Muscle of arm (tissue), 12 donors: Measurements from ENCODE around the gene DOK4. TPM values are rescaled to one million over a fixed set of nuclear protein-coding genes. Genes with fewer than 3 reads are reported as not detected.

Experiments
- polyA plus RNA-seq, 12 donors: library from polyadenylated mRNA; unstranded; fragments of 120-200 nt; gene quantifications; one replicate each; pipeline ENCODE4 v1.2.1, GENCODE V29; 2013; ENCODE audit not compliant: insufficient read length in 12 of 12

Gene DOK4
- polyA plus RNA-seq, 12 donors, result 6.6 to 33.0 (median 9.5) TPM; not detected in 1

Other genes with a start within 250 kb of the DOK4 start
- gene ARL2BP, start 241.2 kb downstream of the DOK4 start, polyA plus RNA-seq, result 10 to 100 TPM in 11 of 12 donors, not detected in 1; 39.5 to 57.2 (median 51.9) TPM
- gene PLLP, start 201.8 kb downstream of the DOK4 start, polyA plus RNA-seq, result 10 to 100 TPM in 1 of 12 donors, 1 to 10 TPM in 8, under 1 TPM in 2, not detected in 1; 0.84 to 31.7 (median 1.2) TPM
- gene CCL22, start 127.7 kb downstream of the DOK4 start, polyA plus RNA-seq, result under 1 TPM in 9 of 12 donors, not detected in 3; 0.05 to 0.88 (median 0.11) TPM
- gene CX3CL1, start 114.0 kb downstream of the DOK4 start, polyA plus RNA-seq, result 10 to 100 TPM in 1 of 12 donors, 1 to 10 TPM in 10, not detected in 1; 2.8 to 10.4 (median 4.3) TPM
- under 1 TPM in 1 of 12 donors, not detected in 11; 0.65 TPM for gene CCL17, start 81.7 kb downstream of the DOK4 start, polyA plus RNA-seq
- 10 to 100 TPM in 11 of 12 donors, not detected in 1; 46.1 to 72.9 (median 58.4) TPM for gene CIAPIN1, start 39.1 kb downstream of the DOK4 start, polyA plus RNA-seq
- gene COQ9, start 39.0 kb downstream of the DOK4 start, polyA plus RNA-seq, result 10 to 100 TPM in 11 of 12 donors, not detected in 1; 55.0 to 81.0 (median 65.5) TPM
- gene POLR2C, start 23.8 kb downstream of the DOK4 start, polyA plus RNA-seq, result 10 to 100 TPM in 11 of 12 donors, not detected in 1; 24.3 to 51.2 (median 47.1) TPM
- gene CCDC102A, start 50.1 kb upstream of the DOK4 start, polyA plus RNA-seq, result 10 to 100 TPM in 7 of 12 donors, 1 to 10 TPM in 4, not detected in 1; 9.2 to 20.8 (median 11.4) TPM
- 1 to 10 TPM in 9 of 12 donors, under 1 TPM in 2, not detected in 1; 0.70 to 4.3 (median 1.9) TPM for gene ADGRG5, start 56.1 kb upstream of the DOK4 start, polyA plus RNA-seq
- 10 to 100 TPM in 3 of 12 donors, 1 to 10 TPM in 8, not detected in 1; 4.4 to 48.0 (median 7.7) TPM for gene ADGRG1, start 142.1 kb upstream of the DOK4 start, polyA plus RNA-seq
- under 1 TPM in 9 of 12 donors, not detected in 3; 0.10 to 0.55 (median 0.22) TPM for gene ADGRG3, start 181.8 kb upstream of the DOK4 start, polyA plus RNA-seq
- gene DRC7, start 208.3 kb upstream of the DOK4 start, polyA plus RNA-seq, result under 1 TPM in 5 of 12 donors, not detected in 7; 0.05 to 0.31 (median 0.17) TPM
- gene KATNB1, start 249.3 kb upstream of the DOK4 start, polyA plus RNA-seq, result 10 to 100 TPM in 11 of 12 donors, not detected in 1; 29.5 to 65.6 (median 37.0) TPM